NOMO-1 (cell line): ENCODE measurements around the gene WDR20.
"Not testable (repeated sequence)": the region's sequence is repeated elsewhere in the genome, so short reads cannot be mapped to it uniquely, and the experiment has no call there.

Experiments
- DNase-seq, 2 experiments: peaks; one replicate each; lab custom pipeline; 2025; ENCODE audit not compliant: unreplicated experiment in 2 of 2; lab: John Stamatoyannopoulos, UW

WDR20 gene

GRCh38 chr14:102170061-102170460 lies 30.4 kb downstream of the WDR20 start:
- DNase-seq = no peak

- no peak for DNase-seq
These were observed 31.7 kb downstream of the WDR20 start for GRCh38 chr14:102171173-102172020.

- not testable (repeated sequence) for DNase-seq
These were observed 32.2 kb downstream of the WDR20 start for GRCh38 chr14:102172021-102172272.

DNA sequence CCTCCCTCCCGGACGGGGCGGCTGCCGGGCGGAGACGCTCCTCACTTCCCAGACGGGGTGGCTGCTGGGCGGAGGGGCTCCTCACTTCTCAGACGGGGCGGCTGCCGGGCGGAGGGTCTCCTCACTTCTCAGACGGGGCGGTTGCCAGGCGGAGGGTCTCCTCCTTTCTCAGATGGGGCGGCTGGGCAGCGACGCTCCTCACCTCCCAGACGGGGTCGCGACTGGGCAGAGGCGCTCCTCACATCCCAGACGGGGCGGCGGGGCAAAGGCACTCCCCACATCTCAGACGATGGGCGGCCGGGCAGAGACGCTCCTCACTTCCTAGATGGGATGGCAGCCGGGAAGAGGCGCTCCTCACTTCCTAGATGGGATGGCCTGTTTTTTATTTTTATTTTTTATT lies 33.0 kb downstream of the WDR20 start:
- DNase-seq = not testable (repeated sequence)

DNA sequence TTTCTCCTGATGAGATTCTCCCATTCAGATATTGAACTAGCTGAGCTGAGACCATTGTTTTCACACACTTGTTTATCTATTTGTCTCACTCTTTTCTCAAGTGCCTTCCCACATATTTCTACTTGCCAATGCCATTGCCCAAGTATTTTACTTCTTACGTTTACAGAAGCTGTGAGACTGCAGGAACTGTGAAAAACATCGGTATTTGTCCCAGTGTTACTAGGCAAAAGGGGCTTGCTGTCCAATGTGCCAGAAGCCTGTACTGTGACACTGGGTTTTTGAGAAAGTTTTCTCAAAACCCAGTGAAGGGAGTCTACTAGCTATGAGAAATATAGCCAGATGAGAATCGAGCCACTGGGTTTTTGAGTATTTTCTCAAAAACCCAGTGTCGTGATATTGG lies 37.5 kb downstream of the WDR20 start:
- DNase-seq = no peak

GRCh38 chr14:102178806-102179205 lies 39.1 kb downstream of the WDR20 start:
- no peak for DNase-seq

DNA sequence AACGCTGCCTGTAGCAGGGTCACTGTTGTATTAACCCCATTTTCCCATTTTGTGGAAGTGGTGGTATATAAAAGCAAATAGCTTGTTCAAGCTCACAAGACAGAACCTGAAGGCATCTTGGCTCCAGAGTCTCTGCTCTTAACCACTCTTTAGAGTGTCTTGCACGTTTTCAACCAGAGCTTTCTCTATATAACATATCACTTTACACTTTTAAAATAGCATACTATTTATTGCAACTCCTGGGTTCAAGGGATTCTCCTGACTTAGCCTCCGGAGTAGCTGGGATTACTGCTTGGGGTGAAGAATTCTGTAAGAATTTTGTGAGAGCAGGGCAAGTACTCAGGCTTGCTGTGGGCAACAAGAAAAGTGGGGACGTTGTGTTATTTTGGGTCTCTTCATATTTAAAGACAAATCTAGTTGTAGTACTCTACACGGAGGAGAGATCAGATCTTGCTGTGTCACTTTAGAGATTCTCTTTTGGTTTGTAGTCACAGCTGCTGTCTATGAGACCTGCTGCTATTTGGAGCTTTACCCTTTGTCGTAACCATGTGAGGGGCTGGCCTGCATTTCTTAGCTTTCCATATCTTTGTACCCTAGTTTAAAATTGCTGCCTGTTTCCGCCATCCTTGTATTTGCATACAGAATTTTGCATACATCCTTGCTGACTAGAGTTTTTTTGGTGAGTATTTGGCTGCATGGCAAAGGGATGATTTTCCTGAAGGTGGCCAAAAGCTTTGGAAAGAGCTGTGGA lies 40.7 kb downstream of the WDR20 start:
- DNase-seq = no peak

- DNase-seq = no peak
These were observed 41.5 kb downstream of the WDR20 start for GRCh38 chr14:102181187-102181586.

DNA sequence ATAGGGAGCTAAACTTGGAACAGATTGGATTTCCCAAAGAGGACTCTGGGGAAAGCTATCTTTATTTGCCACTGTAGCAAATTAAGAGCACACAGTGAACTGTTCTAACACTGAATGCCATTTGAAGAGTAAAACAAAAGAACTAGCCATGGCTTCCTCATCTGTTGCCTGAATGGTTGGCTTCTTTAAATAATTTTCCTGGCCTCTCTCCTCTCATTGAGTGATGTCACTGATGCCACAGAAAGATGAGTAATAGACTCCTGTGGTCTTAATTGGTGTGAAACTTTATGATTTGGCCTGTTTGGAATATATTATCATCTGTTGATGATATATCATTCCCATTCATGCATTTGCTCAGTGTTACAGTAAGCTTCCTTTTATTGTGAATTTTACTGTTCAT lies 42.5 kb downstream of the WDR20 start:
- DNase-seq = no peak

- no peak for DNase-seq
These were observed 43.4 kb downstream of the WDR20 start for GRCh38 chr14:102182936-102183619.

GRCh38 chr14:102183886-102184285 lies 44.2 kb downstream of the WDR20 start:
- no peak for DNase-seq

DNA sequence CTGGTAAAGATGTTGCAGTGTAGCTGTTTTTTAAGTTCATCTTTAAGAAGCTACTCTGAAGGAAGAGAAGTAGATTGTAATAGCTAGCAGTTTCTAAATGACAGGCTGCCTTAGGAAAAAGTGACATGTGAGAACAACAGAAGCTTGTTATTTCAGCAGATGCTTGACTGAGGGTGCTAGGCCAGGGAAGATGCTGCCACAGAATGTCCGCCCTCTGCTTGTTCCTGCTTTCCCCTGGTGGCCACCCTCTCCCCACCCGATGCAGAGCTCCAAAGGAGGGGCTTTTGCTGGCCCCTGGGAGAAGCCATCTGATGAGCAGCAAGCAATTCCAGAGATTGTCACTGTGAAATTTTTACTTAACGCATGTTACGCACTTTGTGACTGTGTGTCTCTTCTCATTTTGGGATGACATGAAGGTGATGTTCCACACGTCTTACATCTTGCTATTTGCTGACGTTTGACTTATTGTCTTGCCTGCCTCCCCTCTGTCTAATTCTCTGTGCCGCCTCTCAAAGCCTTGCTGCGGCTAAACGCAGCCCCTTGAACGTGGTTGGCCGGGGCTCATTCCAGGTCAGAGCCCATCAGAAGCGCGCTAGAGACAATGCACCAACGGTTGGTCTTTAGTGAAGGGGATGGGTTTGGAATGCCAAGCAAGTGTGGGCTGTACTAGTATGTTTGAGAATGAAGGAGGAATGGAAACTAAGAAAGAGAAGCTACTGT lies 44.8 kb downstream of the WDR20 start:
- no peak for DNase-seq

GRCh38 chr14:102185360-102185759 lies 45.7 kb downstream of the WDR20 start:
- no peak for DNase-seq

GRCh38 chr14:102187044-102187443 lies 47.3 kb downstream of the WDR20 start:
- peak in 1 of 2 experiments; percentile 4 for DNase-seq

- no peak for DNase-seq
These were observed 47.9 kb downstream of the WDR20 start for GRCh38 chr14:102187568-102188001.

DNA sequence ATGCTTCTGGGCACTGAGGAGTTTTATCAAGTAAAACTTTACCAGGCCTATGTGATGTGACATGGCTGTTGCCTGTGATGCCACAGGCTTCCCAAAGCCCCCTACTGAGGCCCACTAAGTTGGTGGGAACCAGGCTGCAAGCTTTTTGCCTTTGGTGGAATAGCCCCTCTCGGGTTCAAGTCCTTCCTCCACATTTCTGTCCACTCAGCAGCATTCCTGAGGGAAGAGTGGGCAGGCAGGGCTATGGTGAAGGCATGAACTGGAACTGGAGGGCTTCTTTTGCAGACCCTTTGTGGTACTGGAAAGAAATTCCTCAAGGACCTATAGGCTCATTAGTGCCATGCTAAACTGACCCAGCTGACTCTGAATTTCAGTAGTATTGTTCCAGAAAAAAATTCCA lies 48.5 kb downstream of the WDR20 start:
- DNase-seq = no peak

GRCh38 chr14:102189874-102190273 lies 50.2 kb downstream of the WDR20 start:
- DNase-seq = no peak

- DNase-seq = no peak
These were observed 53.3 kb downstream of the WDR20 start for GRCh38 chr14:102192840-102193502.

DNA sequence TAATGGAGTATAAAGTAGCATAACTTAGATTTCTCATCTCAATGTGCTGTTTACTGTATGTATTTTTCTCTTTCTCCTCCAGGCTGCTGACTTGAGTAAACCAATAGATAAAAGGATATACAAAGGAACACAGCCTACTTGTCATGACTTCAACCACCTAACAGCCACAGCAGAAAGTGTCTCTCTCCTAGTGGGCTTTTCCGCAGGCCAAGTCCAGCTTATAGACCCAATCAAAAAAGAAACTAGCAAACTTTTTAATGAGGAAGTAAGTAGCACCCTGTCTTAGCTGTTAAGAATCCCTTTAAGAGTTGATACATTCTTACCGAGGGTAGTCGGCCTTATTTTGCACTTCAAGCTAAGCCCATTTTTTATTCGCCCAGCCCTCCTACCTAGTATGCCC lies 55.2 kb downstream of the WDR20 start:
- no peak for DNase-seq

GRCh38 chr14:102195446-102195845 lies 55.7 kb downstream of the WDR20 start:
- DNase-seq = no peak
